Mesothelial cell of epicardium (in vitro differentiated cells): Measurements from ENCODE around the gene CGN. TPM values are rescaled to one million over a fixed set of nuclear protein-coding genes. Genes with fewer than 3 reads are reported as not detected.
A peak's percentile ranks its signal among the peaks of the same experiment; 100 is the strongest.

Experiments
- DNase-seq, 2 experiments: peaks; one replicate each; pipeline ENCODE4 v3.0.0; 2021; ENCODE audit warnings: low spot score in 2 of 2; ENCODE audit not compliant: unreplicated experiment in 2 of 2
- H3K27ac Mint-ChIP-seq: 2 replicates; pipeline ENCODE4 v1.8.0; 2021; ENCODE audit warnings: mixed read lengths
- H3K27me3 Mint-ChIP-seq: 2 replicates; pipeline ENCODE4 v1.8.0; 2021; ENCODE audit warnings: low read depth, mixed read lengths
- H3K36me3 Mint-ChIP-seq: 2 replicates; pipeline ENCODE4 v1.8.0; 2021; ENCODE audit warnings: mixed read lengths
- H3K4me1 Mint-ChIP-seq: 2 replicates; pipeline ENCODE4 v1.8.0; 2021; ENCODE audit warnings: mixed read lengths
- H3K4me3 Mint-ChIP-seq: 2 replicates; pipeline ENCODE4 v1.8.0; 2021; ENCODE audit warnings: mild to moderate bottlenecking, moderate library complexity, mixed read lengths
- H3K9me3 Mint-ChIP-seq: 2 replicates; pipeline ENCODE4 v1.8.0; 2021; ENCODE audit warnings: mixed read lengths
- total RNA-seq: library from RNA; stranded (reverse); gene quantifications from 3 replicates; pipeline ENCODE4 v1.2.1, GENCODE V29; 2021
- TF ChIP-seq, protein P1 (sequence below): fragments of 200-600 bp; sonication (generic); IDR thresholded peaks from one replicate; pipeline ENCODE4 v1.5.0; 2021; ENCODE audit warnings: antibody characterized with exemption; ENCODE audit not compliant: unreplicated experiment

The CGN gene
- total RNA-seq: 37.5 to 39.1 TPM (median 38.9 TPM) in 3 replicates

DNA sequence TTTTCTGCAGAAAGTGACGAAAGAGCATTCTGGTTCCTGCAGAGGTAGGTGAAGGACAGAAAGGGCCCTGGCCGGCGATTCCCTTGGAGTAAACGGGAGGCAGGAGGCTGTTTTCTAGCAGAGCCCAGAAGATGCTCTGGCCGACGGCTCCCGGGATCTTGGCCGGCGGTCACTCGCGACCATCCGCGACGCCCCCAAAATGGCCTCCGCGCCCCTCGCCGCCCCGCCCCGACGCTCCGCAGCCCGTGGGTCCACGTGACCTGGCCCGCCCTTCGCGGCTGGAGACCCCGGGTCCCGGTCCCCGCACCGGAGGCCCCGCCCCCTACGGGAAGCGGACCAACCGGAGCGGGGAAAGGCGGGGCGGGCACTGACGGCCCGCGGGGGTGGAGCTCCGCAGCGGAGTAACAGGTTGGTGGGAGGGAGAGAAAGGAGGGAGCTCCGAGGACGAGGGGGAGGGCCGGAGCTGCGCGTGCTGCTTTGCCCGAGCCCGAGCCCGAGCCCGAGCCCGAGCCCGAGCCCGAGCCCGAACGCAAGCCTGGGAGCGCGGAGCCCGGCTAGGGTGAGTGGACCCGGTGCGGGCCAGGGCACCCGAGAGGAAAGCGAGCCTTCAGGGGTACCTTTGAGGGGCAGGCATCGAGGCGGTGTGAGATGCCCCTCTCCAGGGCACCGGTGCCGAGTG, at the start of gene CGN:
Gene CGN, plus strand, starts transcription at position 431 of the 679 bp plus-strand sequence. CDS start 7,133 bp downstream, outside the sequence.
- DNase-seq: peak; percentile 88 to 90
- Mint-ChIP-seq H3K27me3 (peaks cover 20% of the 10 kb centered on the region), H3K9me3 (no peaks in the 10 kb centered on the region), H3K36me3 (no peaks in the 10 kb centered on the region), H3K4me3 (peak within 1 kb of the TSS; percentile 75), H3K27ac (peak within 1 kb of the TSS; percentile 98), H3K4me1 (peaks cover 40% of the 10 kb centered on the region)
- TF ChIP-seq, protein P1, sequence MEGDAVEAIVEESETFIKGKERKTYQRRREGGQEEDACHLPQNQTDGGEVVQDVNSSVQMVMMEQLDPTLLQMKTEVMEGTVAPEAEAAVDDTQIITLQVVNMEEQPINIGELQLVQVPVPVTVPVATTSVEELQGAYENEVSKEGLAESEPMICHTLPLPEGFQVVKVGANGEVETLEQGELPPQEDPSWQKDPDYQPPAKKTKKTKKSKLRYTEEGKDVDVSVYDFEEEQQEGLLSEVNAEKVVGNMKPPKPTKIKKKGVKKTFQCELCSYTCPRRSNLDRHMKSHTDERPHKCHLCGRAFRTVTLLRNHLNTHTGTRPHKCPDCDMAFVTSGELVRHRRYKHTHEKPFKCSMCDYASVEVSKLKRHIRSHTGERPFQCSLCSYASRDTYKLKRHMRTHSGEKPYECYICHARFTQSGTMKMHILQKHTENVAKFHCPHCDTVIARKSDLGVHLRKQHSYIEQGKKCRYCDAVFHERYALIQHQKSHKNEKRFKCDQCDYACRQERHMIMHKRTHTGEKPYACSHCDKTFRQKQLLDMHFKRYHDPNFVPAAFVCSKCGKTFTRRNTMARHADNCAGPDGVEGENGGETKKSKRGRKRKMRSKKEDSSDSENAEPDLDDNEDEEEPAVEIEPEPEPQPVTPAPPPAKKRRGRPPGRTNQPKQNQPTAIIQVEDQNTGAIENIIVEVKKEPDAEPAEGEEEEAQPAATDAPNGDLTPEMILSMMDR: no peak

- no peak overlapping the region for H3K4me3 Mint-ChIP-seq
- peaks cover 17% of the 10 kb centered on the region for H3K4me1 Mint-ChIP-seq
- no peaks in the 10 kb centered on the region for H3K9me3 Mint-ChIP-seq
- H3K36me3 Mint-ChIP-seq: no peaks in the 10 kb centered on the region
- no peak overlapping the region for H3K27ac Mint-ChIP-seq
- H3K27me3 Mint-ChIP-seq: peaks cover 17% of the 10 kb centered on the region
- DNase-seq: no peak
- TF ChIP-seq, protein P1: no peak
Observed at GRCh38 chr1:151461694-151462093, 49.5 kb upstream of the CGN start.

GRCh38 chr1:151465026-151465425, 46.2 kb upstream of the CGN start:
- Mint-ChIP-seq H3K9me3 (no peaks in the 10 kb centered on the region), H3K4me3 (no peak overlapping the region), H3K27ac (no peak overlapping the region), H3K36me3 (no peaks in the 10 kb centered on the region), H3K27me3 (peaks cover 17% of the 10 kb centered on the region), H3K4me1 (peaks cover 3% of the 10 kb centered on the region)
- TF ChIP-seq, protein P1: no peak
- DNase-seq: no peak

DNA sequence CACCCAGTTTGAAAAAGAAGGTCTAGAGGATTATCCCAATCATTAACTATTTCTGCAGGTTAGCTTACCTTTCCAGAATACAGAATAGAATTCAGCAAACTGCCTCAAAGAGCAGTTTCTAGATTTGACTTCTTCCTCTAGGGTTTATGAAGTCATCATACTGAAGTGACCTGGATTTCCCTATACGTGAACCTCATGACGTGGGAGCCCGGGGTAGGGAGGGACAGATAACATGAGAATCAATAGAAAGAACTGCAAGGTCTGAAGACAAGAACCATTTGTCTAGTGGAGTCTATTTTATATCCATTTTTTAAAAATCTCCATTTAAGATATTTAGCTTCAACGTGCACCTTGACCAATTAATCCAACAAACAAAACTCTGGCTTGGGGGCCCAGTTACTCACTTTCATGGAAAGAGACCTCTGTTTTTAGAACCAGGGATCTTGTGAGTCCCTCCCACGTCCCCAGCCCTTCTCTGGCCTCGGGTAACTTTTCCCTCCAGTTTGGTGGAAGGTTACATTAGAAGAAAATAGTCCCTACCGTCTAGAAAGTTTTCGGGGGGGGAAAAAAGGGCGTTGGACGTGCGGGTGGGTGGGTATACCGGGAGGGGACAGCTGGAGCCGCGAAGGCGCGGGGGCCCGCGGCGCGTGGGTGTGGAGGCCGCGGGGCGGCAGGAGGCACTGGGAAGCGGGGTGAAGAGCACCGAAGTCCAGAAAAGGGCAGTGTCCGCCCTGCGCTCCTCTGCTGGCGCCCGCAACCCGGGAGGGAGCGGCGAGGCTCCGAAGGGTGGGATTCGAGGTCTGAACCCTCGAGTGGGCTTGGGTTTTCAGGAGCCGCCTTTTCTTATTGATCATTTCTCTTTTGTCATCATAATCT, 38.1 kb upstream of the CGN start:
- Mint-ChIP-seq H3K9me3 (no peaks in the 10 kb centered on the region), H3K27me3 (no peaks in the 10 kb centered on the region), H3K36me3 (no peaks in the 10 kb centered on the region), H3K27ac (peak overlapping the region; percentile 82), H3K4me1 (peaks cover 19% of the 10 kb centered on the region), H3K4me3 (peak overlapping the region; percentile 70)
- TF ChIP-seq, protein P1: no peak
- peak; percentile 26 to 57 for DNase-seq

DNA sequence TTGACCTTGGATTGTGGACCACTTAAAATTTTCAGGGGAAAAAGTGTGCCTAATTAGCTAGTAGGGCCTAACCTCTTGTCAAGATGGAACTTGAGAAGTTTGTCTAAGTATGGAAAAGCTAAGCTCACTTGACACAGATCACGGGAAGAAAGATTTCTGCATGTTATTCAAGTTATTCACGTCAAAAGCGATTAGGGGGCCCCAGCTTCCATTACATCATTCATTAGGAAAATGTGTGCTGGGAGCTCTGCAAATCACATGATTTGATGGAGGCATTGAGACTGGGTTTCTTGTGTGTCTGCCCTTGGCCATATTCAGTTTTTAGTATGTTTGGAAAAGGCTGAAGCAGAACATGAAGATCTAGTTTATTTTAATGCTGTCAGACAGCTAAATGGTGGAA, 36.4 kb upstream of the CGN start:
- H3K27me3 Mint-ChIP-seq: no peaks in the 10 kb centered on the region
- TF ChIP-seq, protein P1: no peak
- no peak overlapping the region for H3K4me3 Mint-ChIP-seq
- no peaks in the 10 kb centered on the region for H3K9me3 Mint-ChIP-seq
- H3K4me1 Mint-ChIP-seq: peaks cover 21% of the 10 kb centered on the region
- H3K36me3 Mint-ChIP-seq: no peaks in the 10 kb centered on the region
- no peak for DNase-seq
- peak overlapping the region; percentile 21 for H3K27ac Mint-ChIP-seq
